OCI-LY7 (cell line): Measurements from ENCODE around the gene INO80E.

ENCODE experiments used
- CTCF ChIP-seq: fragments of 200-600 bp; sonication (generic); conservative IDR thresholded peaks from 2 replicates; pipeline ENCODE4 v1.5.1; 2014; ENCODE audit warnings: mild to moderate bottlenecking, antibody characterized with exemption, low read length, moderate library complexity, mixed read lengths
- EZH2phosphoT487 ChIP-seq: fragments of 200-600 bp; sonication (generic); IDR thresholded peaks from 2 replicates; pipeline ENCODE4 v1.6.1; 2018; ENCODE audit warnings: low read depth, borderline replicate concordance, mild to moderate bottlenecking, mixed run types, antibody characterized with exemption, low read length, moderate library complexity, mixed read lengths

- no peak for TF ChIP-seq CTCF
- no peak for TF ChIP-seq EZH2phosphoT487
These were observed 2.7 kb upstream of the INO80E start for GRCh38 chr16:29993191-29993902.
